Measurements from ENCODE around the gene JSRP1. TPM values are rescaled to one million over a fixed set of nuclear protein-coding genes. Genes with fewer than 3 reads are reported as not detected.

Gene JSRP1
- total RNA-seq = not detected

- no peak for TF ChIP-seq CTCF (IDR thresholded peaks at IDR 0.05)
- DNase-seq (ENCODE audit: low spot score in 2 of 2) = no peak
- H3K4me3 ChIP-seq = no peak within 1 kb of the TSS
- no peaks in the 10 kb centered on the region for H3K9me3 ChIP-seq
- intact Hi-C loops (cut with DNase I) = no loop called here
- peaks cover 9% of the 10 kb centered on the region for H3K27me3 ChIP-seq
- peaks cover 0 to 21% of the 10 kb centered on the region in 2 donors for H3K4me1 ChIP-seq
- no peaks in the 10 kb centered on the region for H3K36me3 ChIP-seq
- no peak within 1 kb of the TSS for H3K27ac ChIP-seq
These were observed at the start of gene JSRP1 for GRCh38 chr19:2255982-2256685. Gene JSRP1 (minus strand): TSS chr19:2256417. CDS start chr19:2255314, 1,103 bp downstream.

- no peaks in the 10 kb centered on the region for H3K9me3 ChIP-seq
- TF ChIP-seq CTCF (IDR thresholded peaks at IDR 0.05) = no peak
- no peaks in the 10 kb centered on the region for H3K36me3 ChIP-seq
- no peak overlapping the region for H3K4me3 ChIP-seq
- no peak overlapping the region for H3K27ac ChIP-seq
- intact Hi-C loops (cut with DNase I) = no loop called here
- DNase-seq (ENCODE audit: low spot score in 2 of 2) = no peak
- H3K27me3 ChIP-seq = peaks cover 33% of the 10 kb centered on the region
- no peaks in the 10 kb centered on the region for H3K4me1 ChIP-seq
These were observed 49.4 kb upstream of the JSRP1 start for GRCh38 chr19:2305452-2306280.

GRCh38 chr19:2303211-2303798 lies 47.1 kb upstream of the JSRP1 start:
- peaks cover 29% of the 10 kb centered on the region for H3K27me3 ChIP-seq
- no peak for TF ChIP-seq CTCF (IDR thresholded peaks at IDR 0.05)
- no peak overlapping the region for H3K27ac ChIP-seq
- H3K9me3 ChIP-seq = no peaks in the 10 kb centered on the region
- H3K4me1 ChIP-seq = no peaks in the 10 kb centered on the region
- DNase-seq (ENCODE audit: low spot score in 2 of 2) = no peak
- intact Hi-C loops (cut with DNase I) = no loop called here
- no peaks in the 10 kb centered on the region for H3K36me3 ChIP-seq
- H3K4me3 ChIP-seq = no peak overlapping the region

- H3K27me3 ChIP-seq = peaks cover 26% of the 10 kb centered on the region
- H3K36me3 ChIP-seq = no peaks in the 10 kb centered on the region
- no peak for TF ChIP-seq CTCF (IDR thresholded peaks at IDR 0.05)
- DNase-seq (ENCODE audit: low spot score in 2 of 2) = peak in 1 of 2 donors; percentile 76
- intact Hi-C loops (cut with DNase I) = no loop called here
- no peak overlapping the region for H3K27ac ChIP-seq
- H3K4me1 ChIP-seq = no peaks in the 10 kb centered on the region
- H3K4me3 ChIP-seq = peak overlapping the region in 1 of 2 donors; percentile 15
- H3K9me3 ChIP-seq = no peaks in the 10 kb centered on the region
These were observed 46.3 kb upstream of the JSRP1 start for GRCh38 chr19:2302319-2303210.

GRCh38 chr19:2300533-2300932 lies 44.3 kb upstream of the JSRP1 start:
- H3K4me1 ChIP-seq = no peaks in the 10 kb centered on the region
- H3K27ac ChIP-seq = no peak overlapping the region
- TF ChIP-seq CTCF (IDR thresholded peaks at IDR 0.05) = no peak
- no peak overlapping the region for H3K4me3 ChIP-seq
- no peaks in the 10 kb centered on the region for H3K36me3 ChIP-seq
- H3K9me3 ChIP-seq = no peaks in the 10 kb centered on the region
- intact Hi-C loops (cut with DNase I) = no loop called here
- peaks cover 12% of the 10 kb centered on the region for H3K27me3 ChIP-seq
- DNase-seq (ENCODE audit: low spot score in 2 of 2) = no peak

All from ascending aorta (tissue), 2 donors.